B cell (primary cell): ENCODE results near the gene ADM2.

Experiments used
- CTCF ChIP-seq: fragments of 200-600 bp; IDR thresholded peaks from one replicate; pipeline ENCODE4 v1.8.0; 2022; ENCODE audit warnings: antibody characterized with exemption, mild to moderate bottlenecking
- EZH2 ChIP-seq: IDR thresholded peaks from 2 replicates; pipeline ENCODE4 v1.6.1; 2012; ENCODE audit warnings: borderline replicate concordance, low read depth, mild to moderate bottlenecking, moderate library complexity, low read length; ENCODE audit not compliant: insufficient read depth, poor library complexity, severe bottlenecking

- TF ChIP-seq CTCF (peak; percentile 38), EZH2 (no peak)
Measured at GRCh38 chr22:50473088-50473487, 8.3 kb upstream of the ADM2 start.
